Liver (tissue), 2 donors: ENCODE results near the gene SOX18.

ENCODE experiments used
- HNF4A ChIP-seq, 2 donors: conservative IDR thresholded peaks; 2 replicates each; pipeline ENCODE4 v1.6.1; 2016; ENCODE audit warnings: antibody characterized with exemption in 2 of 2, mild to moderate bottlenecking in 2 of 2
- TF ChIP-seq, protein P1 (sequence below): IDR thresholded peaks from 2 replicates; pipeline ENCODE4 v1.6.1; 2016; ENCODE audit warnings: antibody characterized with exemption
- donor health status: healthy.

- TF ChIP-seq, protein P1, sequence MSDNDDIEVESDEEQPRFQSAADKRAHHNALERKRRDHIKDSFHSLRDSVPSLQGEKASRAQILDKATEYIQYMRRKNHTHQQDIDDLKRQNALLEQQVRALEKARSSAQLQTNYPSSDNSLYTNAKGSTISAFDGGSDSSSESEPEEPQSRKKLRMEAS = no peak
- no peak for TF ChIP-seq HNF4A (conservative IDR thresholded peaks at IDR 0.05)
These were observed 2.9 kb upstream of the SOX18 start for GRCh38 chr20:64052326-64052722.
